LNCAP (cell line): ENCODE measurements around the gene TMEM222.
A peak's percentile ranks its signal among the peaks of the same experiment; 100 is the strongest.

Source experiments
- TF ChIP-seq, protein P1 (sequence below): fragments of 450-650 bp; IDR thresholded peaks from 2 replicates; pipeline ENCODE4 v1.5.1; 2017; ENCODE audit warnings: mild to moderate bottlenecking

TMEM222 gene

DNA sequence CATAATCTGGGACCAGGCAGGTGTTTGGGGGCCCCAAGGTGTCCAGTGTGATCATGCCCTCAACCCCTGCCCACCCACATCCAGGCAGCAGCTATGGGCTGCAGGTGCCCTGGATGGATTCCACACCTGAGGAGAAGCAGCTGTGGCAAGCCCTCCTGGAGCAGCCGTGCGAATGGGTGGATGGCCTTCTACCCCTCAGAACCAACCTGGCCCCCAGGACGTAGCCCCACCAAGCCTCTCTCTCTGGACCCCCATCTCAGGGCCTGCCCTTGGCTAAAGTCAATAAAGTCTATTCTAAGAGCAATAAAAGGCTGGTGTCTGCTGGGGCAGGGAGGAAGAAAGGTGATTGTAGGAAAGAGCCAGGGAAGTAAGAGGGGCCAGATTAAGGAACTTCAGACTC is 31.7 kb downstream of the TMEM222 start:
- TF ChIP-seq, protein P1, sequence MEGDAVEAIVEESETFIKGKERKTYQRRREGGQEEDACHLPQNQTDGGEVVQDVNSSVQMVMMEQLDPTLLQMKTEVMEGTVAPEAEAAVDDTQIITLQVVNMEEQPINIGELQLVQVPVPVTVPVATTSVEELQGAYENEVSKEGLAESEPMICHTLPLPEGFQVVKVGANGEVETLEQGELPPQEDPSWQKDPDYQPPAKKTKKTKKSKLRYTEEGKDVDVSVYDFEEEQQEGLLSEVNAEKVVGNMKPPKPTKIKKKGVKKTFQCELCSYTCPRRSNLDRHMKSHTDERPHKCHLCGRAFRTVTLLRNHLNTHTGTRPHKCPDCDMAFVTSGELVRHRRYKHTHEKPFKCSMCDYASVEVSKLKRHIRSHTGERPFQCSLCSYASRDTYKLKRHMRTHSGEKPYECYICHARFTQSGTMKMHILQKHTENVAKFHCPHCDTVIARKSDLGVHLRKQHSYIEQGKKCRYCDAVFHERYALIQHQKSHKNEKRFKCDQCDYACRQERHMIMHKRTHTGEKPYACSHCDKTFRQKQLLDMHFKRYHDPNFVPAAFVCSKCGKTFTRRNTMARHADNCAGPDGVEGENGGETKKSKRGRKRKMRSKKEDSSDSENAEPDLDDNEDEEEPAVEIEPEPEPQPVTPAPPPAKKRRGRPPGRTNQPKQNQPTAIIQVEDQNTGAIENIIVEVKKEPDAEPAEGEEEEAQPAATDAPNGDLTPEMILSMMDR: no peak

DNA sequence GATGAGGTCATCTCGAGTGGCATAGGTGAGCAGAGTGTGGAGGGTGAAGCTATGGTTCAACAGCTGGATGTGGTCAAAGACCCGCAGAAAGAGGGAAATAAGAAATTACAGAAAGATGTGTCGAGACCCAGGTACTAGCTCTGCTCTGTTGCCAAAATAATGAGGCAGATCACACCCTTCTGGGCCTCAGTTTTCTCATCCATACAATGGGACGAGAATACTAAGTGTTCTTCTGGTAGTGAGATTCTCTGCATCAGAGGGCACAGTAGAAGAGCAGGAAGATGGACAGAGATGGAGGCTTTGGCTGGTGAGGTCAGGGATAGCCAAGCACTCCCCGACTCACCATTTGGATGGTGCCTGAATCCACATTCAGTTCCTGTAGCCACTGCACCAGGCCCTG is 33.7 kb downstream of the TMEM222 start:
- TF ChIP-seq, protein P1: no peak

DNA sequence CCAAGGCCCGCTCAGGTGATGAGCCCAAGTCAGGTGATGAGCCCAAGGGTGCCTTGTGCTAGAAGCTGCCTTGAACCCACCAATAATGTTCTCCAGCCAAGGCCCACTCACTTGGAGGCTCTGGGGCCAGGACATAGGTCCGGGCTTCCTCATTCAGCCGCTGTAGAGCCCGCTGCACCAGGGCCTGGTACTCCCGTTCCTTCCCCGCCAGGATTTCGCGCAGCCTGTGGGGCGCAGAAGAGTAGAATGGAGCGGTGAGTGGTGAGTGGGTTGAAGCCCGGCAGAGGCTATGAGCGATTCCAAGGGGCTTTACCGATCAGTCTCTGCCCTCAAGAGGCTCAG is 34.3 kb downstream of the TMEM222 start:
- TF ChIP-seq, protein P1: no peak

DNA sequence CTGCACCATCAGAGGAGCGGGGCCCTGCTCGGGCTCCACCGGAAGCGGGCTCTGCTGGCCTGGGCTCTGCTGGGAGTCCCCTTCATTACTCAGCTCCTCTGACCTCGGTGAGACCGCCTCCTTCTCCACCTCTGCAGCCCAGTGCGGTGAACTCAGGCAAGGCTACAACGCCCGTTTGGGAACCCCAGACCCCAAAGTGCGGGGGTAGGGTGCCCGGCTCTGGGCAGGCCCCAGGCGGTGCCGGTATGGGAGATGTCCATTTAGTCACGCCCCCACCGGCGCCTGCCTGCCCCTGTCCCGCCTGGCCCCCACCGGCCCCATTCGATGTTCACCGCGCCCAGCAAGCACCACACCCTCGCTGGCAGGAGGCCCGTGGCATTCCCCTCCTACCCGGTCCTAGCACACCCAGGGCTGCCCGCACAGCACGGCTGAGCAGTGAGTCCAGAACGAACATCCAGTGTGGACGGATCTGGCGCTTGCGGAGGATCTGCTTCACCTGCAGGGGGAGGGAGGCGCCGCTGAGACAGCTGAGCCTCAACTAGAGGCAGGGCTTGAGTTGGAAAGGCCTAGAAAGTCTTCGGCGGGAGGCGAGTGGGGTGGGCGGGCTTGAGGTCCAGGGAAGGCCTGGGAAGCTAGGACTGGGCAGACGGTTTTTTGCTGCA is 34.8 kb downstream of the TMEM222 start:
- TF ChIP-seq, protein P1: no peak

DNA sequence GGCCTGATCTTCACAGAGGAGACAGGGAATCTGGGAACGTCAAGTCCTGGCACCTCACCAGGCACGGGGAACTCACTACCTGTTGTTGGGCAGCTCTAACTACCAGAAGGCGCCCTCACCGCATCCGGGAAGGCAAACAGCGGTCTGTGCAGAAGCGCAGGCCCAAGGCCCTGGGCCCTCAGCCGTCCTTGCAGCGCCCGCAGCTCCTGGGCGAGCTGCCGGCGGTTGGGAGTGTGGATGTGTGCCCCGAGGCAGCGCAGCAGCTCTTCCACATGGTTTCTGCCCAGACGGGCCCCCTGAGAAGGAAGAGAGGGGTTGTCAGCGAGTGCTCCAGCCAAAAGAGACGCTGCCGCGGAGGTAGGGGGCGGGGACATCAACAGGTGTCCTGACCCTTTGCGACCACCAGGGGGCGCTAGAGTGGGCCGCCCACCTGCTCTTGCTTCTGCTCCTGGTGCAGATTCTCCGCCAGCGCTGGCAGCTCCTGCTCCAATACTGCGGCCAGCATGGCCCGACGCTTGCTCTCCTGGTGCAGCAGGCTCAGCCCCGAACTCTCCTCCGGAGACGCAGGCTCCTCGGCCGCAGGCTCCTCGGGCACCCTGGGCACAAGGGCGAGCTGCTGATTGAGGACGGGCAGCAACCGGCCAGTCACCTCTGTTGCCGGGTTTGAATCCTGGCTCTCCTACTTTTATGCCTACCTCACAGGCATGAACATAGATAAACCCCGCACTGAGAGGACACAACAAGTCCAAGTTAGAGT is 35.5 kb downstream of the TMEM222 start:
- TF ChIP-seq, protein P1: peak; percentile 90

DNA sequence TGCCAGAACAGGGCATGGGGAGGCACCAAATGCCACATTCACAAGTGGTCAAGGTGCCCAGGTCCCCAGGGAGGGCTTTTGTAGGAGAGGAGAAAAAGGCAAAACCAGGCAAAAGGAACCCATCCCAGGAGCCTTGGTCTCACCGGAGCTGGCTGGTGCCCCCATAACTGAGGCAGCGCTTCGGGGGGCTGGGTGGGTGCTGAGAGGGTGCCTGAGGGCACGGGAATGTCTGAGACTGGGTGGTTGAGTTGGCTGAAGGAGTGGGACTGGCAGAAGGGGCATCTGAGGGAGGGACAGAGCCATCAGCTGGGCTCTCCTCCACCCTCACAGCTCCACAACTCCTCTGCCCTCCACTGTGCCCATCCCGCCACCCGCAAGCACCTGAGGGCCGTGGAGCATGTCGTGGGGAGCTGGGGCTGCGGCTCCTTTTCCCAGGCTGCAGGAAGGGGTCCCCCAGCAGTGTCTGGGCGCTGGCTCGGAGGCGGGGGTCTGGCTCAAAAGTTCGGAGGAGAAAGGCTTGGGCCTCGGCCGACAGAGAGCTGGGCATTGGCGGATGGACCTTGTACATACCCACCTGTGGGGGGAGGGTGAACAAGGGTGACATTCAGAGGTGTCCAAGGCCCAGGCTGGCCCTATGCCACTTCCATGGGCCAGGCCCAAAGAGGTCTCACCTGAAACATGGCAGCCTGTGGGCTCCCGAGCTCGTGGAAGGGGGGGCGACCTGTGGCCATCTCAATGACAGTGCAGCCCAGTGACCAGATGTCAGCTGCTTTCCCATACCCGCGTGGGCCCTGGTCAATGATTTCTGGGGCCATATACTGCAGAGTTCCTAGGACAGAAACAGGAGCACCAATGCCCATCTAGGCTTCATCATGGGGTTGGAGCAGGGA is 36.3 kb downstream of the TMEM222 start:
- TF ChIP-seq, protein P1: no peak

DNA sequence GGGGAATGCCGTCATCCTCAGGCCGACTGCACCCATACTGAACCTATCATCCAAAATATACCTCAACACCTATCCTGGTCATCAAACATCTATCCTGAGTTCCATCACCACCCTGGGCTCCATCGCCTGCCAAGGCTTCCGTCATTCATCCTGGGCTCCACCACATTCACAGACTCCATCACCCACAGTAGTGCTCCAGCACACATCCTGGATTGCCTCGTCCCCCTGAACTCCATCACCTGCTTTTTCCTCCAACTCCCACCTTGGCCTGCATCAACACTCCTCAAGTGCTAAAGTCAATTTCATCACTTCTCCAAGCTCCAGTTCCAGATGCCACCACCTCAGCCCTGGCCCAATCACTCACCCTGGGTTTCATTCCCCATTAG is 37.0 kb downstream of the TMEM222 start:
- TF ChIP-seq, protein P1: no peak
